LNCaP clone FGC (cell line): ENCODE results near the gene CLEC4M.

Source experiments
- DNase-seq: peaks from one replicate; pipeline ENCODE4 v3.0.0-alpha.2; 2011; ENCODE audit warnings: low read depth
- H3K4me3 ChIP-seq: 2 replicates; pipeline ENCODE4 v1.5.1; 2011; ENCODE audit warnings: mild to moderate bottlenecking, low read depth, low read length, control low read depth
- TF ChIP-seq, protein P1 (sequence below): IDR thresholded peaks from 2 replicates; pipeline ENCODE4 v1.5.1; 2012; ENCODE audit warnings: mild to moderate bottlenecking; ENCODE audit not compliant: control insufficient read depth, insufficient read depth; ENCODE audit errors: extremely low read depth

Gene CLEC4M

DNA sequence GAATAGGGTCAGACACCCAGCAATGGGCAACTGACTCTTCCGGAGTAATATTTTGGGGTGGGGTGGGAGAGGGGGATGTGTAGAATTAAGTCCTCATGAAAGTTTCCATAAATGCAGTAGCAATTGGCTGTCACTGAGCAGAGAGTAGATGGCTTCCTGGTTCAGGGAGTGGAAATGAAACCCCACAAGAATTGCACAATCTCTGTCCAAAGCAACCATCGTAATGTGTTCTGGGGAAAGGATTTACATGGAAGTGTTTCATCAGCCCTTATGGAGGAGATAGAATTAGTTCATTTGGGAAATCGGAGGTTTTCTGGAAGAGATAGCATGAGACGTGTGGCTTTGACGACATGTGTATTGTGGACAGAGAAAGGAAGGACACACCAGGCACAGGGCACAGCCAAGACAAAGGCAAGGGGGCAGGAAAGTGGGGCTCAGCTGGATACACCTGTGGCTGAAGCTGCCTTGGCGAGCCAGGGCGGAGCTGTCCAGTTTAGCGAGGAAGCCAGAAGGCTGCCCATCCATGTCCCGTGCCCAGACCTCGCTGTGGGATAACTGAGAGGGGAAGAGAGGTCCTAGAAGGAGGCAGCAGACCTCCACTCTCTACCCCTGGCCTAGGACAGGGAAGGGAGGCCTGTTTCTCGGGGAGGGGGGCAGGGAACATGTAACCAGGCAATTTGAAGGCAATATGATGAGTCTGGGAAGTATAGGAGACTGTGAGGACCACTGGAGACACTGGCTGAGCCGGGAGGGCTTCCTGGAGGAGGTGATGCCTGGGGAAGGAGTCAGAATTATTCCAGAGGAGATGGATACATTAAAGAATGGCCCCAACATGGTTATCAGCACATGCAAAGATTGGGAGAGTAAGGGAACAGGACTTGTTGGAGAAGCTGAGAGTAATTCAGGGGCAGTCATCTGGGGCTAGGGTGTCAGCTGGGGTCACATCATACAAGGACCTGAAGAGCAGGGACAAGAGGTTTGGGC, 28.5 kb upstream of the CLEC4M start:
- H3K4me3 ChIP-seq: no peak overlapping the region
- no peak for DNase-seq
- TF ChIP-seq, protein P1, sequence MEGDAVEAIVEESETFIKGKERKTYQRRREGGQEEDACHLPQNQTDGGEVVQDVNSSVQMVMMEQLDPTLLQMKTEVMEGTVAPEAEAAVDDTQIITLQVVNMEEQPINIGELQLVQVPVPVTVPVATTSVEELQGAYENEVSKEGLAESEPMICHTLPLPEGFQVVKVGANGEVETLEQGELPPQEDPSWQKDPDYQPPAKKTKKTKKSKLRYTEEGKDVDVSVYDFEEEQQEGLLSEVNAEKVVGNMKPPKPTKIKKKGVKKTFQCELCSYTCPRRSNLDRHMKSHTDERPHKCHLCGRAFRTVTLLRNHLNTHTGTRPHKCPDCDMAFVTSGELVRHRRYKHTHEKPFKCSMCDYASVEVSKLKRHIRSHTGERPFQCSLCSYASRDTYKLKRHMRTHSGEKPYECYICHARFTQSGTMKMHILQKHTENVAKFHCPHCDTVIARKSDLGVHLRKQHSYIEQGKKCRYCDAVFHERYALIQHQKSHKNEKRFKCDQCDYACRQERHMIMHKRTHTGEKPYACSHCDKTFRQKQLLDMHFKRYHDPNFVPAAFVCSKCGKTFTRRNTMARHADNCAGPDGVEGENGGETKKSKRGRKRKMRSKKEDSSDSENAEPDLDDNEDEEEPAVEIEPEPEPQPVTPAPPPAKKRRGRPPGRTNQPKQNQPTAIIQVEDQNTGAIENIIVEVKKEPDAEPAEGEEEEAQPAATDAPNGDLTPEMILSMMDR: no peak

DNA sequence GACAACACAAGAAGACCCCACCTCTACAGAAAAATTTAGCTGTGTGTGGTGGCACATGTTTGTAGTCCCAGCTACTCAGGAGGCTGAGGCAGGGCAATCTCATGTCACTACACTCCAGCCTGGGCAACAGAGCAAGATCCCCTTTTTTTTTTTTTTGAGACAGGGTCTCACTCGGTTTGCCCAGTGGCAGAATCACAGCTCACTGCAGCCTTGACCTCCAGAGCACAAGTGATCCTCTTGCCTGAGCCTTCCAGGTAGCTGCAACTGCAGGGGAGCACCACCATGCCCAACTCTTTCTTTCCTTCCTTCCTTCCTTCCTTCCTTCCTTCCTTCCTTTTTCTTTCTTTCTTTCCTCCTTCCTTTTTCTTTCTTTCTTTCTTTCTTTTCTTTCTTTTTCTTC, 26.9 kb upstream of the CLEC4M start:
- TF ChIP-seq, protein P1: no peak
- H3K4me3 ChIP-seq: no peak overlapping the region
- no peak for DNase-seq

DNA sequence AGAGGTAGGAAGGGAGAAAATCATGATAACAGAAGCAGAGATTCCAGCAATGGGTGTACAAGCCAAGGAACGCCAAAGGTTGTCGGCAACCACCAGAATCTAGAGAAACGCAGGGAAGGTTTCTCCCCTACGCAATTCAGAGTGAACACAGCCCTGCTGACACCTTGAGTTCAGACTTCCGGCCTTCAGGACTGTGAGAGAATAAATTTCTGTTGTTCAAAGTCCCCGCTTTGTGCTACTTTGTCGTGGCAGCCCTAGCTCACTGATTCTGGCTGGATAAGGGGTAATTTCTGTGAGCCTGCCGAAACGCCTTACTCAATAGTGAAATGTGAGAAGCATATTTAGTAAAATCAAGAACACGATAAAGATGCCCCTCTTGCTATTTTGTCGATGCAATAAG, 25.8 kb upstream of the CLEC4M start:
- no peak for DNase-seq
- TF ChIP-seq, protein P1: no peak
- no peak overlapping the region for H3K4me3 ChIP-seq

DNA sequence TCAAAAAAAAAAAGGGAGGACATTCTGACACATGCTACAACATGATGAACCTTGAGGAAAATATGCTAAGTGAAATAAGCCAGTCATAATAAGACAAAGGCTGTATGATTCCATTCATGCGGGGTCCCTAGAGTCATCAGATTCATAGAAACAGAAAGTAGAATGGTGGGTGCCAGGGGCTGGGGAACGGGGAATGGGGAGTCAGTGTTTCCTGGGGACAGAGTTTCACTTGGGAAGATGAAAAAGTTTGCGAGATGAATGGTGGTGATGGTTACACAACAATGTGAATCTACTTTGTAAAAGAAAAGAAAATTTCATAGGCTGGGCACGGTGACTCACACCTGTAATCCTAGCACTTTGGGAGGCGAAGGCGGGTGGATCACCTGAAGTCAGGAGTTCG, 25.0 kb upstream of the CLEC4M start:
- no peak overlapping the region for H3K4me3 ChIP-seq
- TF ChIP-seq, protein P1: no peak

DNA sequence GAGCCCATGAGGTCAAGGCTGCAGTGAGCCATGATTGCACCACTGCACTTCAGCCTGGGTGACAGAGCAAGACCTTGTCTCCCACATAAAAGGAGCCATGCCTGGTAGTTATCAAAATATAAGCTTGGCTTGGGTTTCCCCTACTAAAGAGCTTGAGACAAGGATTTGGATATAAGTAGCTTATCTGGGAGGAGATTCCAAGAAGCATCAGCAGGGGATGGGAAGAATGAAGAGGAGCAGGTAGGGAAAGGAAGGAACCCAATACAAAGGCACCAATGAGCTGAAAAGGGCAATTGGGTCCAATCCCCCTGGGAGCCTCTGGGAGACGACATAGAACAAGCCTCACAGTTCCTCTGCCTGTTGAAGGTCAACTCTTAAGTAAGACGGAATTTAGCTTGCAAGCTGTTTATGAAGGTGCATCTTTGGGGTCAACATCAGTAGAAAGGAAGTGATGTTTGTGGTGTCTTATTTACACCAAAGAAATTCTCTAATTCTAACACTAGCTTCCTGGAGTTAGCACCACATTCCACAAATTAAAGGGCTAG, 23.8 kb upstream of the CLEC4M start:
- no peak for DNase-seq
- H3K4me3 ChIP-seq: no peak overlapping the region
- TF ChIP-seq, protein P1: no peak

More for the DNA sequence above, 25.0 kb upstream of the CLEC4M start:
- DNase-seq: no peak

GRCh38 chr19:7739801-7740681, 23.0 kb upstream of the CLEC4M start:
- TF ChIP-seq, protein P1: no peak
- no peak for DNase-seq
- H3K4me3 ChIP-seq: no peak overlapping the region
